IPS DF 4.7 (cell line): ENCODE results near the gene CLEC12A.
"Not testable (repeated sequence)": the region's sequence is repeated elsewhere in the genome, so short reads cannot be mapped to it uniquely, and the experiment has no call there.

ENCODE experiments used
- DNase-seq: peaks from one replicate; pipeline ENCODE4 v3.0.0-alpha.2; 2013; ENCODE audit warnings: low spot score; ENCODE audit errors: extremely low read depth

Gene CLEC12A

GRCh38 chr12:9971181-9971580, at the start of gene CLEC12A:
Gene CLEC12A (plus strand): TSS chr12:9971409. CDS start chr12:9971597, 188 bp downstream.
- no peak for DNase-seq

DNA sequence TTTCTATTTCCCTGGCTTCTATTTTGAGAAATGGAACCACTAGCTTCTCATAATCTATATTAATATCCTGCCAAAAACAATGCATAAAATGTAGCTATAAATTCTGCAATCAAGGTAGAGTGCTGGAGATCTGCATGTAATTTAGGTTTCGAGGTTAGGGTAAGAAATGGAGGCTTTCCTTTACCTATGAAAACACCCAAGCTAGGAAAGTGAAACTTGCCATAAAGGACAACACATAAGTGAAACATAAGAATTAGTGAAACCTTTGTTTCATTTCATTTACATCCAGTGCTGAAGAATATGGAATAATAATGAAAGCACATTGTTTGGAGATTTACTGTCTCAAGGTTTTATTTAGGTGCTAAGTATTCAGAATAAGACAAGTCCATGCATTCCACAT, 48.8 kb upstream of the CLEC12A start:
- no peak for DNase-seq

DNA sequence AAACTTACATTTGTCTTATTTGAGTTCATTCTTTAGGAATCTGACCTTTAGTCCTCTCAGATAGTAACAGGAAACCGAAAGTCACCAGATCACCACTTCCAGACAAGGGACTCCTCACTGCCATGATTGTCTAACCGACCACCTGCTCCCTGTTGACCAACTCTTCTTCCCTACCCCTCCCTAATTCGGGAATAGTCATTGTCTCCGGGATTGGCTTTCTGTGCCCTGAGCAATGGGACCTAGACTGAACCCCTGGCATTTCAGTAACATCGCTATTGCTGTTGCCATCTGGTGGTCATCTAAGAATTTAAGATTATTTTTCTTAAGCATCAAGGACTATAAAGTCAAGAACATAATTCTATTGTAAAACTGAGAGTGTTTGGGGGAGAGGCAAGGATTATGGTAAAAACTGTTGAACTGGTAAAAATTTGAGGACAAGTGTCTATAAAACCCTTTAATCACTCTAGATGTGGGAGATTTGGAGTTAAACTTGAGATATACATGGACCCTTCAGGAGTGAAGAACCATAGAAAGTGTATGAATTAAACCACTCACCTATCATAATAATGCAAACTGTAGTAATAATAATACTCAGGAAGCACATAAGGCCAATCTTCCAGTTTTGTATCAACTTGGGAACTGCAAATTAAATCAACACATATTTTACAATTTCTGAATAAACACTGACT, 45.4 kb upstream of the CLEC12A start:
- DNase-seq, result peak; percentile 41

GRCh38 chr12:9926876-9927275, 44.3 kb upstream of the CLEC12A start:
- DNase-seq, result no peak

DNA sequence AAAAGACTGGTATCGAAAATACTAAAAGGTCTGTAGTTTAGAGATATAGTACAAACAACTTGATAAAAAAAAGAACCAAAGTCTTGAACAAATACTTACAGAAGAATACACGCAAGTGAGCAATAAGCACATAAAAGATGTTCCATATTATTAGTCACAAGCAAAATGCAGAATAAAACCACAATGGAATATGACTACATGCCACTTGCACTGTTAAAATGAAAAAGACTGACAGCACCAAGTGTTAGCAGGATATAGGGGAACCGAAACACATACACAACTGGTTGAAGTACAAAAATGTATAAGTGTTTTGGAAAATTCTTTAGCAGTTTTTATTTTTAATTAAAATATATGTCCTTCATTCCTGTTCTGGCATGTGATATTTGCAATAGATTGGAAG, 42.6 kb upstream of the CLEC12A start:
- no peak for DNase-seq

DNA sequence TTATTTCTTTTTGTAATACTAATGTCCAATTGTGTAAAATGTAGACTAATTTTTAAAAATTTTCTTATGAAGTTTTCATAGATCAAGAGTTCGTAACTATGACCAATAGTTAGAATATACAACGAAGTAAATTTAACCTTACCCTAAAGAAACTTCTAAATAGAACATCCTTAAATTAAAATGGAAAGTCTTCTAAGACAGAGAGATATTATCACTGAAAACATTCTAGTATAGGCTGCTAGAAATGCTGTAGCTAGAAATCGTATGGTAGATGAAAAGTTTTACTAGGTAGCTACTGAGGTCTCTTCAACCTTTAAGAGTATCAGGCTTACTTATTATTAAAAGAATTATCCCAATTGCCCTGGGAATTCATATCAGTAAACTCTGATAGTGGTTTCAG, 40.0 kb upstream of the CLEC12A start:
- DNase-seq, result no peak

DNA sequence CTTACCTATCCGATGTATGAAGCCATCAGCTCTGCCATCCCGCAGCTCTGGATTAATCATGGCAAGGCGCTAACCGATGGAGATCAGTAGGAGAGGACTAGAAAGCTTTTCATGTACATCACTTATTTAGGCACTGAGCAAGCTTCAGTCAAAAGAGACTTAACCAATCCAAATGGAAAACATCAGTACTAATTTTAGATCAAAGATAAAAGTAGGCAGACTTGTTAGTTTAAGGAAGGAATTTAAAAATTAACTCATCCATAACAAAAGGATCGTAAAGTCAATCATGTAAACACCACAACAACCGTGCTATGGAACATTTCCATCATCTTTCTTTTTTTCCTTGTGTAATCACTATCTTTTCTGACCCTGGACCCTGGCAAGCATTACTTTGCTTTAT, 38.9 kb upstream of the CLEC12A start, which contains the start of gene CLEC2A:
Gene CLEC2A (minus strand): TSS at position 101 of the 400 bp plus-strand sequence. CDS start 41 bp downstream, at position 60.
- no peak for DNase-seq

GRCh38 chr12:9933958-9934357, 37.3 kb upstream of the CLEC12A start:
- no peak for DNase-seq

DNA sequence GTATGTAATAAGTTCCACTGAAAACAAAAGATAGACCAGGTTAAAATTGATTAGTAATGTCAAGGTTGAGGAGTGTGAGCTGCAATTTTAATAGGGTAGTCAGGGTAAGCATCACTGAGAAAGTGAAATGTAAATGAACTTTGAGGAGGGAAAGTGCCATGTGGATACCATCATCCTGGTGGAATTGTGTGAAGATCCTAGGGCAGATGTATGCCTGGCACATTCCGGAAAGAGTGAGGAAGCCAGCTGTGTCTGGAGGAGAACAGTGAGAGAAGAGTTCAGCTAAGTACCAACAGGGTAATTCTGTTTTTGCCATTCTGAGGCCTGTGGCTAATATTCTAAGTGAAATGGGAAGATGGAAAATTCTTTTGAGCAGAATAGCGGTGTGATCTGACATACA, 36.2 kb upstream of the CLEC12A start:
- no peak for DNase-seq

- DNase-seq, result no peak
These were observed 34.6 kb upstream of the CLEC12A start for GRCh38 chr12:9936591-9936990.

GRCh38 chr12:9940375-9940774, 30.8 kb upstream of the CLEC12A start:
- DNase-seq, result no peak

DNA sequence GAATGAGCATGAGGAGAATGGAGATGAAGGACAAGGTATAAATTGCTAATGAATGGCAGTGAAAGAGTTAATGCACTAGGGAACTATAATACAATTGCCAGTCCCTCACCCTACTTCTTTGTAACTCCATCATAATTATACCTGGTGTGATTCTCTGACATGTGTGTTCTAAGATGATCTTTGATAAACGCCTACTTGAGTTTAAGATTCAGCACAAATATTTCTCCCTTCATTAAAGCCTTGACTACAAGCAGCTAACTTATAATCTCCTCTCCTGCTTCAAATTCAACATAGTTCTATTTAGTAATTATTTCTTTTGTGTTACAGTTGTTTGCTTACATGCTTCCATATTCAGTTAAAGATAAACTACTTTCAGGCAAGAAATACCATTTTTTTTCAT, 29.4 kb upstream of the CLEC12A start:
- no peak for DNase-seq

GRCh38 chr12:9943240-9943639, 28.0 kb upstream of the CLEC12A start:
- no peak for DNase-seq

DNA sequence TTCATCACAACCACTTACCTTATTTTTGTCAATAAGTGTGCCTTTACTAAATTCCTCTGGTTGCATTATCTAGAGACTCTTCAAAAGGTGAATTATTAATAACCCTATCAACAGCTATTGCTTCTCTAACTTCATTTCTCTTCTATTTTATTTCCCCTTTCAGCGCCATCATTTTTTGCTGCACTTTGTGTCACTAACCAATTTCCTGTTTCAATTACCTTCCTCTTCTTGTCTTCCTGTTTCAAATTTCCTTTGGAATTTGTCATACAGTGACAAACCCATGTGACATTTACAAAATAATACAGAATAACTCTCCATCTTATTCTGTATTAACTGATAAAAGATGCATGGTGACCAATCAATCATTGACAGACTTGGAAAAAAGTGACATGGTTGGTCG, 26.8 kb upstream of the CLEC12A start:
- DNase-seq, result no peak

GRCh38 chr12:9947674-9948073, 23.5 kb upstream of the CLEC12A start:
- DNase-seq, result no peak

DNA sequence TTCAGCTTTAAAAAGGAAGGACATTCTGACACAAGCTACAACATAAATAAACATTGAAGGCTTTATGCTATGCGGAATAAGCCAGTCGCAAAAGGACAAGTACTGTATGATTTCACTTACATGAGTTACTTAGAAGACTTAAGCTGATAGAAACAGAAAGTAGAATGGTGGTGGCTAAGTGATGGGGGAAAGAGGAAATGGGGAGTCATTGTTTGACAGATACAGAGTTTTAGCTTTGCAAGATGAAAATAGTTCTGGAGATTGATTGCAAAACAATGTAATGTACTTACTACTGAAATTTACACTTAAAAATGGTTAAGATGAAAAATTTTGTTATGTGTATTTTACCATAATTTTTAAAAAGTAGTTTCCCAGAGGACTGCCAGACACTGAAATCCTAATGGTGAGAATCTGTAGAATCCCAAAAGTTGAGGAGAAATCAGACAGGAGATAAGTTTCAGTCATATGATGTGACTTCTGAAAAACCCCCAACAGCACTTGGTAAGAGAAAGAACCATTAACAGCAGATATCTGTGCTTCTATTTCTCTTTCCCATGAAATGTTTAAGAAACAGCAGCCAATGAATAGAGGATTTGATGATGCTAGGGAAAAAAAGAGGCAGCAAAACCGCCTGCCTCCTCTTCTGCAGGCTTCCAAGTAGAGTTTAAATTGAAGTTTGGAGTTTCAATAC, 22.5 kb upstream of the CLEC12A start:
- DNase-seq, result no peak

- DNase-seq, result no peak
These were observed 20.1 kb upstream of the CLEC12A start for GRCh38 chr12:9951026-9951675.

- not testable (repeated sequence) for DNase-seq
These were observed 18.1 kb upstream of the CLEC12A start for GRCh38 chr12:9952954-9953729.

DNA sequence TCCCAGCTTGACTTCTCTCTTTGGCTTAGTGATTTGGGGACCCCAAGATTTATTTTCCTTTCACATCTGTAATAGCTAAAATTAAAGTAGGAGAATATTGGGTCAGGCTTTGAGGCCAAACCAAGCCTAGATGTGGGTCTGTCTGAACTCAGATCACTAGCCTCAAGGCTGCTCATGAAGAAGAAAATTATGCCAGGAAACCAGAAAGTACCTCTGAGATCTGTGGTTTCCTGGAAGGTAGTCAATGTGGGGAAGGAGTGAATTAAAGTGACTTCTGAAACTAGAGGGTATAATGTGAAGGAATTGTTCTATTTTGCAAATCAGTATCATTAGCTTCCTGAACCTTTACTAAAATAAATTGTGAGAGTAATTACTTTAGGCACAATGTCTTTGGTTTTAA, 13.4 kb upstream of the CLEC12A start:
- no peak for DNase-seq

DNA sequence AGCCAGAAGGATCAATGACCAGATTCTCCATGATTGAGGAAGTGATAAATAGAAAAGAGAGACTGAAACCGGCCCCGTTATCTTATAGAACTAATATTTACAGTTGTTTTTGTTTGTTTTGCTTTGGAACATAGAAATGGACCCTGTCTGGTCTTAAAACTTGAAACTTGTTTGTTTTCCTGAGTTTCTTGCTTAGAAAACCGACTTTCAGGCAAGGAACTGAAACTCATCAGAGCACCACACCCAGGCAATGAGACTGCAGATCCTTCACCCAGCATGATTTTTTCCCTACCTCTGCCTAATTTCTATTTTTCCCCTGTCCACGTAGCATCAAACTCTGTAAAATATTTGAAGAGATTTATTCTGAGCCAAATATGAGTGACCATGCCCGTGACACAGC, 10.6 kb upstream of the CLEC12A start:
- DNase-seq, result no peak

GRCh38 chr12:9961106-9961505, 10.1 kb upstream of the CLEC12A start:
- no peak for DNase-seq

DNA sequence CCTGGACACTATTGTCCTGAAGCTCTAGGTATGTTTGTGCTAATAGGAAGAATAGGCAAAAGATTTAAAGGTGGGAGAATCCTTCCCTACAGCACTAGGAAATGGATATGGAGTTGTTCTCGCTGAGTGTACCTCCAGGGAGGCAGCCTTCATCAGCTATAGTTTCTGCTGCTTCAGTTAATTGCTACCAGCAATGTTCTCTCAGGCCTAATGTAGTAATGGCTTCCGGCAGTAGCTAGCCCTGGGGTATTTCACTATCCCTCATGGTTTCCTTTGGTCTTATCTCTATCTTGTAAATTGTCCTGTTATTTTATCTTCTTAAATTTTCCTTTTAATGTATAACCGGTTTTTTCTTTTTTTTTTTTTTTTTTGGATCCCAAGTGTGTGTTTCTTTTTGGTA, 9.3 kb upstream of the CLEC12A start:
- no peak for DNase-seq
